Right cardiac atrium (tissue), 5 donors: ENCODE measurements around the gene PGAM5. TPM values are rescaled to one million over a fixed set of nuclear protein-coding genes. Genes with fewer than 3 reads are reported as not detected.
"Not testable (repeated sequence)": the region's sequence is repeated elsewhere in the genome, so short reads cannot be mapped to it uniquely, and the experiment has no call there.

Source experiments
- ATAC-seq, 2 donors: fragments of 200-7000 bp; cut with Tn5 transposase; one replicate each; pipeline versions ENCODE4 v1.8.0 to v1.9.1; 2020; ENCODE audit warnings: moderate library complexity in 2 of 2, mild to moderate bottlenecking in 1 of 2
- DNase-seq, 3 donors: peaks; one replicate each; pipeline ENCODE4 v3.0.0-alpha.2; 2020
- H3K27ac ChIP-seq: one replicate; pipeline ENCODE4 v1.5.1; 2013; ENCODE audit warnings: mild to moderate bottlenecking, low read length, control low read depth, moderate library complexity
- H3K27me3 ChIP-seq: one replicate; pipeline ENCODE4 v1.6.1; 2013; ENCODE audit not compliant: control insufficient read depth, insufficient read depth
- H3K4me1 ChIP-seq: one replicate; pipeline ENCODE4 v1.6.1; 2013; ENCODE audit warnings: low read length; ENCODE audit not compliant: control insufficient read depth, insufficient read depth
- H3K4me3 ChIP-seq: one replicate; pipeline ENCODE4 v1.5.1; 2013; ENCODE audit warnings: low read length, control low read depth
- H3K9me3 ChIP-seq: one replicate; pipeline ENCODE4 v1.6.1; 2013; ENCODE audit warnings: low read length; ENCODE audit not compliant: control insufficient read depth
- WGBS: extraction: QIAGEN DNeasy Blood & Tissue Kit; methylation state at CpG from one replicate; pipeline ENCODE4 v1.1.7; 2013; 5-methylcytosine and 5-hydroxymethylcytosine counted together
- intact Hi-C, 4 donors: fragments of 100-400 bp; cut with DNase I; formaldehyde crosslinking; loops; one replicate each; pipeline versions ENCODE4 v1.11.0 to v1.14.0; 2022 to 2023
- polyA plus RNA-seq: library from polyadenylated mRNA; stranded (reverse); fragments of 200-250 nt; gene quantifications from one replicate; pipeline ENCODE4 v1.2.3, GENCODE V29; 2013
- total RNA-seq, 4 donors: library from RNA; stranded (reverse); fragmentation: NEBNext Ultra II Directional; extraction: Animal tissue kit (Norgen Biotek cat#: 25700); gene quantifications; one replicate each; pipeline ENCODE4 v1.2.1, GENCODE V29; 2021
- donor health status: healthy with polysubstance abuse.
- donor health status: DM: no; HTN: yes; CAD: no.
- donor health status: DM: no; HTN: no; CAD: no.
- donor health status: DM: no; HTN: yes; CAD: no; lungs with severe emphysema.
- donor health status: DM: yes; HTN: yes; CAD: no.

The PGAM5 gene
- total and polyA plus RNA-seq, 5 donors, result 15.1 to 24.0 (median 23.2) TPM

- ATAC-seq, result no peak
- Histone ChIP-seq H3K27me3 (no peaks in the 10 kb centered on the region), H3K4me3 (no peak overlapping the region), H3K9me3 (no peaks in the 10 kb centered on the region), H3K4me1 (no peaks in the 10 kb centered on the region), H3K27ac (no peak overlapping the region)
- 92% methylated on average over 9 of the region's 9 CpGs for WGBS
- intact Hi-C loops, result no loop called here
- DNase-seq, result no peak
Measured at GRCh38 chr12:132690112-132690511, 20.5 kb upstream of the PGAM5 start.

GRCh38 chr12:132692030-132692429 is 18.6 kb upstream of the PGAM5 start:
- H3K27me3 ChIP-seq, DNase-seq, ATAC-seq, H3K9me3 ChIP-seq, H3K4me1 ChIP-seq, H3K4me3 ChIP-seq, H3K27ac ChIP-seq, intact Hi-C loops: not testable (repeated sequence)
- WGBS, result 92% methylated on average over 3 of the region's 3 CpGs

- H3K9me3 ChIP-seq, H3K4me1 ChIP-seq, DNase-seq, intact Hi-C loops, H3K4me3 ChIP-seq, ATAC-seq, H3K27me3 ChIP-seq: not testable (repeated sequence)
- WGBS, result 94% methylated on average over 3 of the region's 3 CpGs
- H3K27ac ChIP-seq, result peak overlapping the region; percentile 55
Measured at GRCh38 chr12:132694888-132695287, 15.8 kb upstream of the PGAM5 start.

- intact Hi-C loops, result no loop called here
- Histone ChIP-seq H3K9me3 (no peaks in the 10 kb centered on the region), H3K4me3 (no peak overlapping the region), H3K27me3 (no peaks in the 10 kb centered on the region), H3K27ac (no peak overlapping the region), H3K4me1 (no peaks in the 10 kb centered on the region)
- peak in 2 of 3 donors; percentile 69 to 79 for DNase-seq
- peak; percentile 94 for ATAC-seq
- 73% methylated on average over 12 of the region's 12 CpGs for WGBS
Measured at GRCh38 chr12:132695431-132695830, 15.2 kb upstream of the PGAM5 start.

- Histone ChIP-seq H3K27ac (no peak overlapping the region), H3K27me3 (no peaks in the 10 kb centered on the region), H3K4me3 (no peak overlapping the region), H3K4me1 (no peaks in the 10 kb centered on the region), H3K9me3 (no peaks in the 10 kb centered on the region)
- no peak for ATAC-seq
- intact Hi-C loops, result no loop called here
- WGBS, result 78% methylated on average over 5 of the region's 5 CpGs
- DNase-seq, result no peak
Measured at GRCh38 chr12:132698341-132698740, 12.3 kb upstream of the PGAM5 start.

GRCh38 chr12:132700212-132700822 is 10.3 kb upstream of the PGAM5 start:
- Histone ChIP-seq H3K4me3 (no peak overlapping the region), H3K9me3 (no peaks in the 10 kb centered on the region), H3K27ac (no peak overlapping the region), H3K27me3 (no peaks in the 10 kb centered on the region), H3K4me1 (no peaks in the 10 kb centered on the region)
- 93% methylated on average over 10 of the region's 10 CpGs for WGBS
- DNase-seq (no peak), ATAC-seq (no peak)
- intact Hi-C loops, result no loop called here

- no peak overlapping the region for H3K4me3 ChIP-seq
Measured at GRCh38 chr12:132702640-132703039, 8.0 kb upstream of the PGAM5 start.

GRCh38 chr12:132703641-132704040 is 7.0 kb upstream of the PGAM5 start:
- Histone ChIP-seq H3K27me3 (no peaks in the 10 kb centered on the region), H3K4me3 (no peak overlapping the region), H3K27ac (no peak overlapping the region), H3K4me1 (no peaks in the 10 kb centered on the region), H3K9me3 (no peaks in the 10 kb centered on the region)
- 95% methylated on average over 9 of the region's 9 CpGs for WGBS
- intact Hi-C loops, result no loop called here
- ATAC-seq (no peak), DNase-seq (peak in 1 of 3 donors; percentile 40)

More at GRCh38 chr12:132702640-132703039, 8.0 kb upstream of the PGAM5 start:
- H3K27ac ChIP-seq, result no peak overlapping the region
- peak in 1 of 3 donors; percentile 34 for DNase-seq
- no peaks in the 10 kb centered on the region for H3K27me3 ChIP-seq
- H3K9me3 ChIP-seq, result no peaks in the 10 kb centered on the region
- 74% methylated on average over 4 of the region's 4 CpGs for WGBS
- no peak for ATAC-seq
- intact Hi-C loops, result no loop called here
- H3K4me1 ChIP-seq, result no peaks in the 10 kb centered on the region

GRCh38 chr12:132707241-132707640 is 3.4 kb upstream of the PGAM5 start:
- no peaks in the 10 kb centered on the region for H3K4me1 ChIP-seq
- no peak overlapping the region for H3K27ac ChIP-seq
- intact Hi-C loops, result no loop called here
- ATAC-seq, result no peak
- H3K4me3 ChIP-seq, result no peak overlapping the region
- WGBS, result 91% methylated on average over 6 of the region's 6 CpGs
- no peak for DNase-seq
- H3K27me3 ChIP-seq, result no peaks in the 10 kb centered on the region
- H3K9me3 ChIP-seq, result no peaks in the 10 kb centered on the region

GRCh38 chr12:132708150-132708549 is 2.5 kb upstream of the PGAM5 start:
- DNase-seq, result no peak
- 78% methylated on average over 2 of the region's 2 CpGs for WGBS
- no peaks in the 10 kb centered on the region for H3K9me3 ChIP-seq
- intact Hi-C loops, result no loop called here
- H3K4me1 ChIP-seq, result no peaks in the 10 kb centered on the region
- no peak for ATAC-seq
- H3K27ac ChIP-seq, result no peak overlapping the region
- H3K4me3 ChIP-seq, result no peak overlapping the region
- no peaks in the 10 kb centered on the region for H3K27me3 ChIP-seq

- H3K4me1 ChIP-seq, result no peaks in the 10 kb centered on the region
- H3K27ac ChIP-seq, result peak overlapping the region; percentile 34
- H3K9me3 ChIP-seq, result no peaks in the 10 kb centered on the region
- ATAC-seq, result peak; percentile 34 to 53
- intact Hi-C loops, result no loop called here
- DNase-seq, result peak in 1 of 3 donors; percentile 45
- peak overlapping the region; percentile 96 for H3K4me3 ChIP-seq
- no peaks in the 10 kb centered on the region for H3K27me3 ChIP-seq
- under 1% methylated on average over 26 of the region's 26 CpGs for WGBS
Measured at GRCh38 chr12:132710043-132710404, 618 bp upstream of the PGAM5 start.
